Loucy (cell line): Measurements from ENCODE around the gene CLPSL1.

Source experiments
- EZH2phosphoT487 ChIP-seq: fragments of 200-600 bp; IDR thresholded peaks from 2 replicates; pipeline ENCODE4 v1.6.1; 2018; ENCODE audit warnings: antibody characterized with exemption, mild to moderate bottlenecking, moderate library complexity, borderline replicate concordance
- TF ChIP-seq, protein P1 (sequence below): fragments of 200-600 bp; sonication (generic); conservative IDR thresholded peaks from 2 replicates; pipeline ENCODE4 v1.5.1; 2014; ENCODE audit warnings: mild to moderate bottlenecking, antibody characterized with exemption, low read length

DNA sequence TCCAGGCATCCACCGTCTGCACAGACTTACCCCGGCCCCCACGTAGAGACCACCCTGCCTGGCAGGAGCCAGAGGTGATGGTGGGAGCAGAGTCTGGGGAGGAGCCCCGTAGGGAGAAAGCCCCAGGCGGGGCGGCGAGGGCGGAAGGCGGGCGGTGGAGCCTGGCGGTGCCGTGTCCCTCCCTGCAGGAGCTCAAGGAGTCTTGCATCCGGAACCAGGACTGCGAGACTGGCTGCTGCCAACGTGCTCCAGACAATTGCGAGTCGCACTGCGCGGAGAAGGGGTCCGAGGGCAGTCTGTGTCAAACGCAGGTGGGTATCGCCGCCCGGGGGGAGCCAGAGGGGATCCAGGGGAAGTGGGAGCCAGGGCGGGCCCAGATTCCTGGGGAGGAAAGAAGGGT is 6.0 kb downstream of the CLPSL1 start:
- TF ChIP-seq, protein P1, sequence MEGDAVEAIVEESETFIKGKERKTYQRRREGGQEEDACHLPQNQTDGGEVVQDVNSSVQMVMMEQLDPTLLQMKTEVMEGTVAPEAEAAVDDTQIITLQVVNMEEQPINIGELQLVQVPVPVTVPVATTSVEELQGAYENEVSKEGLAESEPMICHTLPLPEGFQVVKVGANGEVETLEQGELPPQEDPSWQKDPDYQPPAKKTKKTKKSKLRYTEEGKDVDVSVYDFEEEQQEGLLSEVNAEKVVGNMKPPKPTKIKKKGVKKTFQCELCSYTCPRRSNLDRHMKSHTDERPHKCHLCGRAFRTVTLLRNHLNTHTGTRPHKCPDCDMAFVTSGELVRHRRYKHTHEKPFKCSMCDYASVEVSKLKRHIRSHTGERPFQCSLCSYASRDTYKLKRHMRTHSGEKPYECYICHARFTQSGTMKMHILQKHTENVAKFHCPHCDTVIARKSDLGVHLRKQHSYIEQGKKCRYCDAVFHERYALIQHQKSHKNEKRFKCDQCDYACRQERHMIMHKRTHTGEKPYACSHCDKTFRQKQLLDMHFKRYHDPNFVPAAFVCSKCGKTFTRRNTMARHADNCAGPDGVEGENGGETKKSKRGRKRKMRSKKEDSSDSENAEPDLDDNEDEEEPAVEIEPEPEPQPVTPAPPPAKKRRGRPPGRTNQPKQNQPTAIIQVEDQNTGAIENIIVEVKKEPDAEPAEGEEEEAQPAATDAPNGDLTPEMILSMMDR = no peak
- TF ChIP-seq EZH2phosphoT487 = no peak
